Erythroblast (primary cell): Measurements from ENCODE around the gene ZSCAN16.

Source experiments
- DNase-seq, 2 experiments: peaks; one replicate each; lab custom pipeline; 2025; lab: John Stamatoyannopoulos, UW
- GATA1 ChIP-seq: IDR thresholded peaks from 2 replicates; pipeline ENCODE4 v1.6.1; 2011; ENCODE audit warnings: low read depth, mild to moderate bottlenecking, control low read depth, low read length, moderate library complexity
- POLR2A ChIP-seq: IDR thresholded peaks from 2 replicates; pipeline ENCODE4 v1.6.1; 2011; ENCODE audit warnings: mild to moderate bottlenecking, low read length

The ZSCAN16 gene

GRCh38 chr6:28140616-28141015 is 16.2 kb downstream of the ZSCAN16 start:
- TF ChIP-seq POLR2A (no peak), GATA1 (no peak)
- no peak for DNase-seq

GRCh38 chr6:28141500-28142329 is 17.3 kb downstream of the ZSCAN16 start, which contains the start of gene ZKSCAN8:
Gene ZKSCAN8 (plus strand): TSS chr6:28141883. CDS start chr6:28148408, 6,525 bp downstream.
- TF ChIP-seq POLR2A: peak; percentile 87
- no peak for TF ChIP-seq GATA1
- peak; percentile 87 to 89 for DNase-seq

- DNase-seq: peak; percentile 38 to 60
- TF ChIP-seq POLR2A (no peak), GATA1 (no peak)
These were observed 18.0 kb downstream of the ZSCAN16 start for GRCh38 chr6:28142446-28142845.

DNA sequence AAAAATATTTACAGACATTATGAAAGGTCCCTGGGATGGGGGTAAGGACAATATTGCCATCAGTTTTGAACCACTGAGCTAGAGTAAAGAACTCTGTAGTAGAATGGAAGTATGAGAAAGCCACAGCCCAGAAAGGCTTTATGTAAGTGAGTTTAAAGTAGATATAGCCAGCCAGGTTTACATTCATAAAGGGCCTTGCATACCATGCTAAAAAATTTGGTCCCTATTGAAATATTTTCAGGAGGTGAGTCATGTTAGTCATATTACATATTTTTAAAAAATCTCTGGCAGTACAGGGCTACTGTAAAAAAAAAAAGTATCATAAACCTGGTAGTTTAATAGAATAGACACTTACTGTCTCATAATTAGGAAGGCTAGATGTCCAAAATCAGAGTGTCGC is 20.8 kb downstream of the ZSCAN16 start:
- DNase-seq: no peak
- TF ChIP-seq GATA1 (no peak), POLR2A (no peak)

DNA sequence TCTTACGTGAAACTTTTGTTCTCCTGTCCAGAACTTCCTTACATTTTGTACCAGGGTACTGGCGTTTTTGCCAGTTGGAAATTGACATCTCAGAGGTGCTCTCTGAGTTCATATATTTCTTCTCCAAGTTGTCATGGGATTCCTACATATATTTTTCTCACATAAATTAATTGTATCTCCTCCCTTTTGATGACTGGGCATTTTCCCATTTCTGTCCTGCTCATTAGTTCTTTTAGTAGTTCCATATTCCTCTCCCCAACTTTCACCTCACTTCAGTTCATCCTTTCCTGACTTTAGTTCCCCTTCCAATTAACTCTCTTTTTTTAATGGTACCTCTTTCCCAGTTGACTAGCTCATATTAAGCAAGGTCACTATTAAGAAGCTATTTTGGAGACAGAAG is 28.1 kb downstream of the ZSCAN16 start:
- no peak for DNase-seq
- no peak for TF ChIP-seq POLR2A
- no peak for TF ChIP-seq GATA1

- TF ChIP-seq GATA1 (no peak), POLR2A (no peak)
These were observed 29.1 kb downstream of the ZSCAN16 start for GRCh38 chr6:28153546-28153945.

DNA sequence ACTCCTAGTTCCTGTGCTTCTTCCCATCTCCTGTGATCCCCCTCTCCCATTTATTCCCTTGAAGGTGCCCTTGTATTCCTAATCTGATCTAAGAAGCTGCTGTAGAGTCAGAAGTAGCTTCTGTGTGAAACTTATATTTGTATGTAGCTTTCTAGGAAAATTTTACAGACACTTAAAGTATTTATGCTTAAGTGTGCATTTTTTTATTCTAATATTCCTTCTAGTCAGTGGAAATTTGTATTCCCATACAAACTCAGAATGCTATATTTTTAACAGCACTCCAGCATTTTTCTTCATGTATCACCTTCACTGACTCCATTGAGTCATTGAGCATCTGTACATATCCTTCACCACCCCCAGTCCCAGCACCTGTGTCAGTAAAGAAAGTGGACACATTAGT is 29.9 kb downstream of the ZSCAN16 start:
- no peak for DNase-seq
- TF ChIP-seq POLR2A (no peak), GATA1 (no peak)

More at GRCh38 chr6:28153546-28153945, 29.1 kb downstream of the ZSCAN16 start:
- peak in 1 of 2 experiments; percentile 28 for DNase-seq

GRCh38 chr6:28158318-28158717 is 33.9 kb downstream of the ZSCAN16 start:
- TF ChIP-seq GATA1 (no peak), POLR2A (no peak)
- no peak for DNase-seq

DNA sequence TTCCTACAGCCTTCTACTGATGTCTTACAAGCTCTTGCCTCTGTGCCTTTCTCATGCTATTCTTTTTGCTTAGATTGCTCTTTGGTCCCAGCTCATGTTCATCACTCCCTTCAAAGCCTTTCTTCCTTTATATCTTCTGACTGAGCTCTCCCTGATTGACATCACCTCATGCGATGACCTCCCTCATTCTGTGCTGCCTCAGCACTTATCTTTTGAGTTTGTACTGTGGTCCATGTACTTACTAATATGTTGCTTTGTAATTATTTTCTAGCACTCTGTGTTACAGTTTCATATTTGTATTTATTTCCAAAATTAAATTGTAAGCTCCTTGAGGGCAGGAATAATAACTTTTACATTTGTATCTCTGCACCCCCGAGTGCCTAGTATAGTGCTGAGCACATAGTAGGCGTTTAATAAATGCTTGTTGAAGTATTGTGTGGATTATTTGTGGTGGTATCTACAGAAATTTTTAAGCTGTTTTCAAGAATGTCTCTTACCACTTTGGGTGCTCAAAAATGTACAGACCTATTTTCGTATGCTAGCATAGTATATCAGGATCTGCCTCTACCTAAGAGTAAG is 34.7 kb downstream of the ZSCAN16 start:
- no peak for DNase-seq
- TF ChIP-seq POLR2A (no peak), GATA1 (no peak)

DNA sequence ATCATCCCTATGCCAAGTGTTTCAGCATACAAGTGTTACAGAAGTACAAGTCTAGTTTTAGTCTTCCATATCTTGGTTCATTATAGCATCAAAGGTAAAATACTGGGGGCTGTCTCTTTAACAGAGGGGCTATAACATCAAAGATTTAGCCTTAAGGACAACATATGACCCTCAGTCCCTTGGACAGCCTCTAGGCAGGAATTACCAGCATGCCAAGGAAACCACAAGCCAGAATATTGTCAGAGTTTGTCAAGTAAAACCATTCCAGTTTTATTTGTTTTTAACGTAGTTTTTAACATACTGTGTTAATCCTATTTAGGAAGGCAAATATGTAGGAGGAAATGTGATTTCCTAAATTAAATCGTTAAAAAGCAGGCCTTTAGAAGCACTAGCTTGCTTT is 35.8 kb downstream of the ZSCAN16 start:
- no peak for DNase-seq
- TF ChIP-seq POLR2A: no peak
- no peak for TF ChIP-seq GATA1

- peak; percentile 75 to 82 for DNase-seq
- TF ChIP-seq GATA1 (no peak), POLR2A (peak; percentile 58)
These were observed 37.1 kb downstream of the ZSCAN16 start for GRCh38 chr6:28161410-28162079.

GRCh38 chr6:28165563-28165962 is 41.2 kb downstream of the ZSCAN16 start:
- TF ChIP-seq GATA1: no peak
- TF ChIP-seq POLR2A: no peak
- DNase-seq: no peak

- no peak for DNase-seq
- TF ChIP-seq POLR2A: no peak
- TF ChIP-seq GATA1: no peak
These were observed 42.7 kb downstream of the ZSCAN16 start for GRCh38 chr6:28167068-28167467.

DNA sequence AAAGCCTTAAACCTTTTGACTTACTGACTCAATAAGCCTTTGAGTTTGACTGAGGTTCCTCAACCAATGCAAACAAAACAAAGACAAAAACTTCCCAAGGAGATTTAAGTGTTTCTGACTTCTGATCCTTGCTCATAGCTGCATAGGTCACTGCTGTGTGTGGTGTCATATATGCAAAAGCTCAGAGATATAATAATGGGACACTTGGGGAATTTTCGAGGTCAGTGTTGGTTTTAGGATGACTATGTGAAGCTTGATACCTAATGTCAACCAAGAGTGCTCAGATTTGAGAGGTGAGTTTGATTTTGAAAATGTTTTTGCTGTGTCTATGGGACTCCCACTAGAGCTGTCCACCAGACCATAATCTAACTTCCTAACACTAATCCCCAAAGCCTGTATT is 43.5 kb downstream of the ZSCAN16 start:
- no peak for DNase-seq
- TF ChIP-seq GATA1 (no peak), POLR2A (no peak)

DNA sequence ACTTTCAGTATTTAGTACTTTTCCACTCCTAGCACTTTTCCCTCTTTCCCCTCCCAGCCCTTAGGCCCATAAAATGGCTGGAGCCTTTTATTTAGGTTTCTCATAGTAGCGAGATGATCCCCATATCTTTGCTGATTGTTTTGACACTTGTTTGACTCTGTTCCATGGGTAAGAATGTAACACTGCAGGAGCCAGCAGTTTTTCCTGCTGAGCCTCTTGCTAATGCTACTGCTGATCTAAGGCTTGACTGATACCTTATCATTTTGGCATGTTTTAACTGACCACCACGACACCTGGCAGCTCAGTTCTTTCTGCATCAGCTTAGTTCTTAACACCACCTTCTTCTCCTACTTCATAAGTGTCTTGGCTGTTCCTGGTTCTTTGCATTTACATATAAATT is 46.9 kb downstream of the ZSCAN16 start:
- no peak for TF ChIP-seq POLR2A
- no peak for TF ChIP-seq GATA1
- no peak for DNase-seq
